GM18907 (cell line): ENCODE data around the gene A1BG.
"Not testable (repeated sequence)": the region's sequence is repeated elsewhere in the genome, so short reads cannot be mapped to it uniquely, and the experiment has no call there.

Experiments
- ATAC-seq: cut with Tn5 transposase; IDR thresholded peaks from one replicate; pipeline ENCODE4 v1.9.1; 2021; ENCODE audit warnings: mild to moderate bottlenecking, moderate library complexity; ENCODE audit not compliant: unreplicated experiment

Gene A1BG

GRCh38 chr19:58362272-58362994 is 9.1 kb upstream of the A1BG start, which contains the start of gene ZNF497:
TSS of gene ZNF497 (minus strand) at chr19:58362751. CDS start at chr19:58357635, 5,116 bp downstream.
- ATAC-seq: peak; percentile 89

DNA sequence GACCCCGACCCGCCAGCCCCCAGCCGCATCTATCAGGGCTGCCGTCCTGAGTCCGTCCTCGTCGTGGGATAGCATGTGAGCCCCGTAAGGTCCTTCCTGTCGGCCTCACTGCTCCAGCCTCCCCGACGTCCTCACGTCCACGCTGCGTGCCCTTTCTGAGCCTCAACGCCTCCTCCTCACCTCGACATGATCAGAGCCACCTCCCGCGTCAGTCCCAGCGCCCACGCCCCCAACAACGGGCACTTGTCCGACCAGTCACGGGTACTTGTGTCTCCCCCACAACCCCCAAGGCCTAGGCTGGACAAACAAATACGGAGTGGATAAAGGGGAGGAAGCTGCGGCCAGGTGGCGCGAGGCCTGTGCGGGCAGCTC is 8.6 kb upstream of the A1BG start:
- ATAC-seq: no peak

DNA sequence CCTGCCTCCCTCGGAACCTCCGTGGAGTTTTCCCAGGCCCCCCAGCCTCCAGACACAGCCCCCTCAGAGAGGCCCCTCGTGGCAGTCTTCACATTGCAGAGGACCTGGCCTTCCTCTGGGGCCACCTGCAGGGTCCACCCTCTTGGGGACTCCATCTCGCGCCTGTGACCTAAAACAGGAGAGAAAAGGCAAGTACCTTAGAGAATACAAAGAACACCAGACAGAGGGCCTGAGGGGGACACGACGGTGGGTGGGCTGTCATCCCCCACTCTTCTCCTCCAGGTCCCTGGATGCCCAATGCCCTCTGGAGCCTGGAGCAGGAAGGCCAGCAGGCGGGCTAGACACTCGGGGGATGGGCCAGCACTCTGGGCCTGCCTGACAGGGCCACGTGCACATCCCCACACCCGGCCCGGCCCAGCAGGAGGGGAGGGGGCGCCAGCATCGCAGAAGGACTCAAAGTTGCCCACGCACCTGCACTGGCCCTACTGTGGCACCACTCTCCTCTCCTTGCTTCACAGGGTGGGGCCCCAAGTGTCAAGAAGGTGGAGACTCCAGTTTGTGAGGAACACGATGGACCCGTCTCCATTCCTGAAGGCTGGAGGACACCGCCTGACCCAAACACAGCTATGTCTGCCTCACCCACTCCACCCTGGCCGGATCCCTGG is 4.3 kb upstream of the A1BG start:
- no peak for ATAC-seq

GRCh38 chr19:58356766-58357480 is 3.6 kb upstream of the A1BG start:
- ATAC-seq: no peak

GRCh38 chr19:58355908-58356765 is 2.8 kb upstream of the A1BG start:
- no peak for ATAC-seq

DNA sequence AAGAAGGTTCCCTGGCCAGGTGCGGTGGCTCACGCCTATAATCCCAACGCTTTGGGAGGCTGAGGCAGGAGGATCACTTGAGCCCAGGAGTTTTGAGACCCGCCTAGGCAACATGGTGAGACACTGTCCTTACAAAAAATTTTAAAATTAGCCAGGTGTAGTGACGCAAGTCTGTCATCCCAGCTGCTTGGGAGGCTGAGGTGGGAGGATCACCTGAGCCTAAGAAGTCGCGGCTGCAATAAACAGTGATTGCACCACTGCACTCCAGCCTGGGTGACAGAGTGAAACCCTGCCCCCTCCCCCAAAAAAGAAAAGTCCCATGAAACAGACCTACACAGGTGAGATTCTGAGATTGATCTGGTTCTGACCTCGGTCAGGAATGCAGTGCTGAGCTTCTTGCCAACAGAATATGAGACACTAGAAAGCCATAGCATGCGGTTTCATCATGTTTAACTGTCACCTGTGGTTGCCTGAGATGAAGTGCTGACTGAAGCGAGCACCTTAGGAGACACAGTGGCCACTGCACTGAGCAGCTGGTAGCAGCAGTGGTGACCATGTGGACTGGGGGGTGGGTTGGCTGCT is 2.0 kb upstream of the A1BG start:
- ATAC-seq: no peak

DNA sequence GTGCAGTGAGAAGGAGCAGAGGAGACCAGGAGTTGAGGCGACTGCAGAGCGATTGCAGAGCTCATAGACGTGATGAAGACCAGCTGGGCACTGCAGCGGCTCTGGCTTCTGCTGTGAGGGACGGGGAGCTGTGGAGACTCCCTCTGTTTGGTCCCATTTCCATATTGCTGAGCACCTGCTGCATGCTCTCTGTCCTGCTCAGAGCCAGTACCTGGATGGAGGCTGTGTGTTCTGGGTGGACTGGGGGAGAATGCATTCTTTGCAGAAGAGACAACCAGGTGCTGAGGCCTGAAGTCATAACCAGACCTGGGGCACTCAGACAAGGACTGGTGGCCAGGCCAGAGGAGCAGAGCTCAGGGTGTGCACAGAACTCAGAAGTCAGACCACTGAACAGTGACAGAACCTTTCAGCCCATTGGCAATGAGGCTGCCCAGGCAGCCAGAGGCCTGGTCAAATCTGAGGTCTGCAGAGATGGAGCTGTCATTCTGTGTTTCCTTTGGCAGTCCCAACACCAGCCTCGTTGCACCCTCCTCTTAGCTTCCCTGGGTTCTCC is 1.3 kb upstream of the A1BG start:
- no peak for ATAC-seq

DNA sequence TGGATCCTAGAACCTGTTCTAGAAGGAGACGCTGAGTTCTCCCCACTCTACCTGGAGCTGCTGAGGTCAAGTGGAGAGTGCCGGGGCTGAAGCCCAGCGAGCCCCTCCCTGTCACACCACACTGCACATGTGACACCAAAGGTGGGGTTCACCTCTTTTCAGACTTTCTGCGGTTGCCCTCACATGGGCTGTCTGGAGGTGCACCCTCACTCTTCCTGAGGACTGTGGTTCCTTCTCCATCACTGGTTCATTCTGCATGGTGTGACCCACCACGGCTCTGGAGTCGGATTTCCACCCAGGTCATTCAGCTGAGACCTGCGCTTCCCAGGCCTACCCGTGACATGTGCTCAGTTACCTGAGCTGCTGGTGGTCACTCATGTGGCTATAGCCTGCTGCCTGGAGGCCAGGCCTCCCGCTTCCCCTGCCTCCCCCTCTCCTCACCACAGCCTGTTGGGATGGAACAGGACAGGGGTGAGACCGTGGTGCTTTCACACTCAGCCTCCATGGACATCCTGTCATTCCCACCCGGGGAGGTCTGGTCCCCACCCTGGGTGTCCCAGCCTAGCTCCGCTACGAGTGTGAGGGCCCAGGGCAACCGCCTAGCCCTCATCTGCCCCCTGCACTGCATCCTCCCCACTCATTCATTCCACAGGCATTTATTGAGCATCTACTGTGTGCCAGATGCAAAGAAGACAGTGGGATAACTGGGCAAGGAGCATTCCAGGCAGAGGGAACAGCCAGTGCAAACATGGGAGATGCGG is 605 bp upstream of the A1BG start:
- ATAC-seq: no peak

- no peak for ATAC-seq
These were observed 1.1 kb downstream of the A1BG start for GRCh38 chr19:58351990-58352755.

DNA sequence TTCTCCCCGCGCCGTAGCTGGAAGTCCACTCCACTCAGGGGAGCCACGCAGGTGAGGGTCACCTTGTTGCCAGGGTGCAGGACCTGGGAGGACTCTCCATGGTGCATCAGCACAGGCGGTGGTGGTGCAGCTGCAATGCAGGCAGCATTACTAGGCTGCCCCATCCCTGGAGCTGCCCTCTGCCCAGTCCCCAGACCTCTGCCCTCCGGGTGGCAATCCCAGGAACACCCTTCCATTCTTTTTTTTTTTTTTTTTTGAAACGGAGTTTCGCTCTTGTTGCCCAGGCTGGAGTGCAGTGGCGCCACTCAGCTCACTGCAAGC is 1.8 kb downstream of the A1BG start:
- no peak for ATAC-seq

- no peak for ATAC-seq
These were observed 2.3 kb downstream of the A1BG start for GRCh38 chr19:58350871-58351557.

DNA sequence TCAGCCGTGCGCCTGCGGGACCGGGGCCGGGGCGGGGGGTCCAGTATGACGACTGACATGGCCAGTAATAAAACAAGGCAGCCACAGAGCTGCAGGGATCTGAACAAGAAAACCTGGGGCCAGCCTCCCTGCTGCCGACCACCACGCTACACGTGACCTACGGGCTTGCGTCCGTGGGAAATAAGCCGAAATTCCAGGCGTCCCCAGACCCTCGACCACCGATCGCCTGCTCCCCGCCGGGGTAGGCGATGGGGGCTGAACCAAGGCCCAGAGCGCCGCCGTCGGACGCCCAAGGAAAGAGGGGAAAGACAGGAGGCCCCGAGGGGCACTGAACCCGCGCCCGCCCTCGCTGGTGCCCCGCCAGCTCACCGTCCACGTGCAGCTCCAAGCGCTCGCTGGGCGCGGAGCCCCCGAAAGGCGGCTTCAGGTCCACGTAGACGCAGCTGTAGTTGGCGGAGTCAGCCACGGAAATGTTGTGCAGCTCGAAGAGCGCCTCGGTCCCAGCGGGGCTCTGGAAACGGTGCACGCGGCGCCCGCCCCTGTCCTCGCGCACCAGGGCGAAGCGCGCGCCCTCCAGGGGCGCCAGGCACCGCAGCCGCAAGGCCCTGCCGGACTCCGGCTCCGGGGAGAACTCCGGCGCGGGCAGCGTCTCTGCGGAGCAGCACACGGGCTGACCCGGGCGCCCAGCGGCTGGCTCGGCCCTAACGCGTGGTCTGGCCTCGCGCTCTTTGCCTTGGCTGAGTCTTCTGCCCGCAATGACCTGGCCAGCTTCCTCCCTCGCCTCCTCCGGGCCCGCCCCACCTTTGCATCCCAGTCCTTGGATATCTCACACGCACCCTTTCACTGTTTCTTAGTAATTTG is 3.1 kb downstream of the A1BG start:
- ATAC-seq: no peak

DNA sequence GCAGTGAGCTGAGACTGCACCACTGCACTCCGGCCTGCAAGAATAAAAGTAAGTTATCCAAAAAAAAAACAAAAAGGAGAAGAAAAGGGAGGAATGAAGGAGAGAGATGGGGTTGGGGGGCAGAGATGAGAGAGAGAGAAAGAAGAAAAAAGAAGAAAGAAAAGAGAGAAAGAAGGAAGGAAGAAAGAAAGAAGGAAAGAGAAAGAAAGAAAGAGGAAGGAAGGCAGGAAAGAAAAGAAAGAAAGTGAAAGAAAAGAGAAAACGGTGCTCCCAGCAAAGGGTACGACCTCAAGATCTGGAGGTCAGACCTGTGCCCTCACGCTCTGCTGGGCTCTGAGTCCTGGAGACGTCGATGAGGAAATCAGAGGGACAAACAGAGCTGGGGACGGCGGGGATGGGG is 3.7 kb downstream of the A1BG start:
- ATAC-seq: no peak

- not testable (repeated sequence) for ATAC-seq
These were observed 5.2 kb downstream of the A1BG start for GRCh38 chr19:58348080-58348479.

- peak; percentile 86 for ATAC-seq
These were observed 6.0 kb downstream of the A1BG start for GRCh38 chr19:58346961-58347929.

- ATAC-seq: no peak
These were observed 7.7 kb downstream of the A1BG start for GRCh38 chr19:58345558-58345957.
